Measurements from ENCODE around the gene PLEKHA1.

DNA sequence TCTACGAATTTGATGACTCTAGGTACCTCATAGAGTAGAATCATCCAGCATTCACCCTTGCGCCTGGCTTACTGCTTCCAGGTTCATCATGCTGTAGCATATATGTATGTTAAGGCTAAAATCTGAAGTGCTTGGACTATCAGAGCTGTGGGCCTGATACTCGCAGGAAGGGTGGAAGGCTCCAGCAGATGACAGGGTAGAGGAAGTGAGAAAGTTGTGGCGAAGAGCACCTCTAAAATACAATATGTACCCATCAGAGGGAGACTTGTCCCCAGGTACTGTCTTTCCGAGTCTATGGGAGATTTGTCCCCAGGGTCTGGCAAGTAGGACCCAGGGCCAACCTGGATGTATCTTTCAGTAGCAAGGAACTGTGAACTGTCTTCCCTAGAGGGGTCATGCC, 48.1 kb upstream of the PLEKHA1 start:
- no peak for TF ChIP-seq POLR2A (IDR thresholded peaks at IDR 0.05)
- TF ChIP-seq, protein P1, sequence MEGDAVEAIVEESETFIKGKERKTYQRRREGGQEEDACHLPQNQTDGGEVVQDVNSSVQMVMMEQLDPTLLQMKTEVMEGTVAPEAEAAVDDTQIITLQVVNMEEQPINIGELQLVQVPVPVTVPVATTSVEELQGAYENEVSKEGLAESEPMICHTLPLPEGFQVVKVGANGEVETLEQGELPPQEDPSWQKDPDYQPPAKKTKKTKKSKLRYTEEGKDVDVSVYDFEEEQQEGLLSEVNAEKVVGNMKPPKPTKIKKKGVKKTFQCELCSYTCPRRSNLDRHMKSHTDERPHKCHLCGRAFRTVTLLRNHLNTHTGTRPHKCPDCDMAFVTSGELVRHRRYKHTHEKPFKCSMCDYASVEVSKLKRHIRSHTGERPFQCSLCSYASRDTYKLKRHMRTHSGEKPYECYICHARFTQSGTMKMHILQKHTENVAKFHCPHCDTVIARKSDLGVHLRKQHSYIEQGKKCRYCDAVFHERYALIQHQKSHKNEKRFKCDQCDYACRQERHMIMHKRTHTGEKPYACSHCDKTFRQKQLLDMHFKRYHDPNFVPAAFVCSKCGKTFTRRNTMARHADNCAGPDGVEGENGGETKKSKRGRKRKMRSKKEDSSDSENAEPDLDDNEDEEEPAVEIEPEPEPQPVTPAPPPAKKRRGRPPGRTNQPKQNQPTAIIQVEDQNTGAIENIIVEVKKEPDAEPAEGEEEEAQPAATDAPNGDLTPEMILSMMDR (IDR thresholded peaks at IDR 0.05) = no peak

All from tibial nerve (tissue), 3 donors.